GM12874 (cell line): Measurements from ENCODE around the gene PTGFR.

Experiments
- CTCF ChIP-seq: IDR thresholded peaks from 2 replicates; pipeline ENCODE4 v1.5.1; 2011; ENCODE audit warnings: low read depth, mild to moderate bottlenecking, control low read depth, low read length, moderate library complexity; ENCODE audit not compliant: insufficient read depth

The PTGFR gene

GRCh38 chr1:78587211-78587610 is 96.4 kb downstream of the PTGFR start:
- TF ChIP-seq CTCF = no peak
